ENCODE results near the gene ELP6.

ELP6 gene
- 21.8 to 28.8 reads per million in 2 experiments for total RNA-seq

- DNase-seq (ENCODE audit: low read depth), result peak; percentile 95
Observed at GRCh38 chr3:47513125-47513929, at the start of gene ELP6. Gene ELP6, minus strand, starts transcription at chr3:47513712. Its CDS starts 122 bp downstream, at chr3:47513590.

- DNase-seq (ENCODE audit: low read depth), result no peak
Observed at GRCh38 chr3:47556351-47556750, 42.8 kb upstream of the ELP6 start.

GRCh38 chr3:47554335-47554734 lies 40.8 kb upstream of the ELP6 start:
- DNase-seq (ENCODE audit: low read depth), result no peak

GRCh38 chr3:47553407-47553806 lies 39.9 kb upstream of the ELP6 start:
- no peak for DNase-seq (ENCODE audit: low read depth)

GRCh38 chr3:47542471-47543173 lies 29.1 kb upstream of the ELP6 start:
- no peak for DNase-seq (ENCODE audit: low read depth)

GRCh38 chr3:47541583-47542108 lies 28.1 kb upstream of the ELP6 start:
- DNase-seq (ENCODE audit: low read depth), result no peak

GRCh38 chr3:47540281-47540680 lies 26.8 kb upstream of the ELP6 start:
- no peak for DNase-seq (ENCODE audit: low read depth)

GRCh38 chr3:47536967-47537366 lies 23.5 kb upstream of the ELP6 start:
- no peak for DNase-seq (ENCODE audit: low read depth)

GRCh38 chr3:47536221-47536891 lies 22.8 kb upstream of the ELP6 start:
- no peak for DNase-seq (ENCODE audit: low read depth)

- DNase-seq (ENCODE audit: low read depth), result no peak
Observed at GRCh38 chr3:47533996-47534454, 20.5 kb upstream of the ELP6 start.

- no peak for DNase-seq (ENCODE audit: low read depth)
Observed at GRCh38 chr3:47533481-47533880, 20.0 kb upstream of the ELP6 start.

GRCh38 chr3:47527952-47528725 lies 14.6 kb upstream of the ELP6 start:
- no peak for DNase-seq (ENCODE audit: low read depth)

GRCh38 chr3:47525617-47526016 lies 12.1 kb upstream of the ELP6 start:
- DNase-seq (ENCODE audit: low read depth), result no peak

- no peak for DNase-seq (ENCODE audit: low read depth)
Observed at GRCh38 chr3:47523310-47524073, 10.0 kb upstream of the ELP6 start.

- peak; percentile 54 for DNase-seq (ENCODE audit: low read depth)
Observed at GRCh38 chr3:47522082-47522987, 8.8 kb upstream of the ELP6 start.

- no peak for DNase-seq (ENCODE audit: low read depth)
Observed at GRCh38 chr3:47520756-47521155, 7.2 kb upstream of the ELP6 start.

- DNase-seq (ENCODE audit: low read depth), result no peak
Observed at GRCh38 chr3:47517937-47518336, 4.4 kb upstream of the ELP6 start.

GRCh38 chr3:47515864-47516319 lies 2.4 kb upstream of the ELP6 start:
- DNase-seq (ENCODE audit: low read depth), result no peak

- DNase-seq (ENCODE audit: low read depth), result no peak
Observed at GRCh38 chr3:47515100-47515499, 1.6 kb upstream of the ELP6 start.

All from T follicular helper cell (primary cell).